MM.1S (cell line): ENCODE data around the gene UNC93A.
A peak's percentile ranks its signal among the peaks of the same experiment; 100 is the strongest.
"Not testable (repeated sequence)": the region's sequence is repeated elsewhere in the genome, so short reads cannot be mapped to it uniquely, and the experiment has no call there.

Experiments used
- DNase-seq: peaks from one replicate; pipeline ENCODE4 v3.0.0-alpha.2; 2015
- H2AFZ ChIP-seq: fragments of 300-600 bp; sonication (generic); 2 replicates; pipeline ENCODE4 v1.6.0; 2016; ENCODE audit warnings: antibody characterized with exemption, low read length
- H3F3A ChIP-seq: fragments of 300-600 bp; sonication (generic); 2 replicates; pipeline ENCODE4 v1.6.1; 2016; ENCODE audit warnings: mild to moderate bottlenecking, antibody characterized with exemption, low read length, moderate library complexity, mixed read lengths; ENCODE audit not compliant: insufficient read depth
- H3K27ac ChIP-seq: fragments of 300-600 bp; sonication (generic); 2 replicates; pipeline ENCODE4 v1.5.1; 2016; ENCODE audit warnings: mild to moderate bottlenecking, low read length
- H3K27me3 ChIP-seq: fragments of 300-600 bp; sonication (generic); replicated peaks from 2 replicates; pipeline ENCODE4 v1.6.0; 2016; ENCODE audit warnings: low read length; ENCODE audit not compliant: insufficient read depth
- H3K36me3 ChIP-seq: fragments of 300-600 bp; sonication (generic); replicated peaks from 2 replicates; pipeline ENCODE4 v1.6.1; 2016; ENCODE audit warnings: mild to moderate bottlenecking, low read length, mixed read lengths; ENCODE audit not compliant: insufficient read depth
- H3K4me1 ChIP-seq: fragments of 300-600 bp; sonication (generic); 2 replicates; pipeline ENCODE4 v1.6.1; 2016; ENCODE audit warnings: low read length, mixed read lengths
- H3K4me2 ChIP-seq: fragments of 300-600 bp; sonication (generic); 2 replicates; pipeline ENCODE4 v1.6.0; 2016; ENCODE audit warnings: low read depth, low read length
- H3K4me3 ChIP-seq: fragments of 300-600 bp; sonication (generic); 2 replicates; pipeline ENCODE4 v1.5.1; 2016; ENCODE audit warnings: low read length, mixed read lengths
- H3K79me2 ChIP-seq: fragments of 300-600 bp; sonication (generic); 2 replicates; pipeline ENCODE4 v1.6.1; 2016; ENCODE audit warnings: mixed run types, low read length, mixed read lengths
- H3K9ac ChIP-seq: fragments of 300-600 bp; sonication (generic); 2 replicates; pipeline ENCODE4 v1.6.1; 2016; ENCODE audit warnings: low read length, mixed read lengths
- H3K9me2 ChIP-seq: fragments of 300-600 bp; sonication (generic); replicated peaks from 2 replicates; pipeline ENCODE4 v1.6.1; 2016; ENCODE audit warnings: mild to moderate bottlenecking, low read length, mixed read lengths; ENCODE audit not compliant: insufficient read depth
- H3K9me3 ChIP-seq: fragments of 300-600 bp; sonication (generic); replicated peaks from 2 replicates; pipeline ENCODE4 v1.6.1; 2016; ENCODE audit warnings: mild to moderate bottlenecking, low read length, mixed read lengths; ENCODE audit not compliant: insufficient read depth
- H4K20me1 ChIP-seq: fragments of 300-600 bp; sonication (generic); 2 replicates; pipeline ENCODE4 v1.6.1; 2016; ENCODE audit warnings: mild to moderate bottlenecking, low read length, moderate library complexity, mixed read lengths; ENCODE audit not compliant: insufficient read depth
- EZH2 ChIP-seq: fragments of 300-600 bp; sonication (generic); optimal IDR thresholded peaks from 2 replicates; pipeline ENCODE3; 2017; ENCODE audit warnings: low read depth, mild to moderate bottlenecking, antibody characterized with exemption, low read length, mixed read lengths
- EZH2phosphoT487 ChIP-seq: fragments of 300-600 bp; sonication (generic); IDR thresholded peaks from 2 replicates; pipeline ENCODE4 v1.6.1; 2018; ENCODE audit warnings: antibody characterized with exemption, low read length
- TF ChIP-seq, protein P1 (sequence below): fragments of 300-600 bp; sonication (generic); IDR thresholded peaks from 2 replicates; pipeline ENCODE4 v1.5.1; 2016; ENCODE audit warnings: antibody characterized with exemption, low read length, mixed read lengths

UNC93A gene

GRCh38 chr6:167350731-167351655 lies 59.9 kb downstream of the UNC93A start:
- Histone ChIP-seq H3K79me2 (no peaks in the 10 kb centered on the region), H3K27me3 (no peaks in the 10 kb centered on the region), H3K9me2 (no peaks in the 10 kb centered on the region), H3K27ac (no peak overlapping the region), H3K9me3 (no peaks in the 10 kb centered on the region), H3K36me3 (no peaks in the 10 kb centered on the region), H3K9ac (no peak overlapping the region; the same call in 1 of the 2 replicates), H3K4me1 (no peaks in the 10 kb centered on the region), H3K4me2 (peak overlapping the region; percentile 59), H3K4me3 (peak overlapping the region; percentile 47), H4K20me1 (no peaks in the 10 kb centered on the region), H3F3A (no peaks in the 10 kb centered on the region), H2AFZ (peak overlapping the region; percentile 48; the same call in 1 of the 2 replicates)
- peak; percentile 70 for DNase-seq
- no peak for TF ChIP-seq EZH2phosphoT487
- TF ChIP-seq, protein P1, sequence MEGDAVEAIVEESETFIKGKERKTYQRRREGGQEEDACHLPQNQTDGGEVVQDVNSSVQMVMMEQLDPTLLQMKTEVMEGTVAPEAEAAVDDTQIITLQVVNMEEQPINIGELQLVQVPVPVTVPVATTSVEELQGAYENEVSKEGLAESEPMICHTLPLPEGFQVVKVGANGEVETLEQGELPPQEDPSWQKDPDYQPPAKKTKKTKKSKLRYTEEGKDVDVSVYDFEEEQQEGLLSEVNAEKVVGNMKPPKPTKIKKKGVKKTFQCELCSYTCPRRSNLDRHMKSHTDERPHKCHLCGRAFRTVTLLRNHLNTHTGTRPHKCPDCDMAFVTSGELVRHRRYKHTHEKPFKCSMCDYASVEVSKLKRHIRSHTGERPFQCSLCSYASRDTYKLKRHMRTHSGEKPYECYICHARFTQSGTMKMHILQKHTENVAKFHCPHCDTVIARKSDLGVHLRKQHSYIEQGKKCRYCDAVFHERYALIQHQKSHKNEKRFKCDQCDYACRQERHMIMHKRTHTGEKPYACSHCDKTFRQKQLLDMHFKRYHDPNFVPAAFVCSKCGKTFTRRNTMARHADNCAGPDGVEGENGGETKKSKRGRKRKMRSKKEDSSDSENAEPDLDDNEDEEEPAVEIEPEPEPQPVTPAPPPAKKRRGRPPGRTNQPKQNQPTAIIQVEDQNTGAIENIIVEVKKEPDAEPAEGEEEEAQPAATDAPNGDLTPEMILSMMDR, result peak; percentile 55
- TF ChIP-seq EZH2, result no peak

- no peak overlapping the region; the same call in 1 of the 2 replicates for H2AFZ ChIP-seq
- TF ChIP-seq, protein P1, result no peak
- TF ChIP-seq EZH2phosphoT487 (no peak), EZH2 (no peak)
- H4K20me1 ChIP-seq, result no peaks in the 10 kb centered on the region
- no peaks in the 10 kb centered on the region for H3K9me2 ChIP-seq
- peak overlapping the region; percentile 59; the same call in 1 of the 2 replicates for H3K4me2 ChIP-seq
- no peaks in the 10 kb centered on the region for H3F3A ChIP-seq
- no peak overlapping the region for H3K9ac ChIP-seq
- no peak overlapping the region for H3K4me3 ChIP-seq
- no peak overlapping the region for H3K27ac ChIP-seq
- no peaks in the 10 kb centered on the region for H3K36me3 ChIP-seq
- H3K9me3 ChIP-seq, result no peaks in the 10 kb centered on the region
- H3K27me3 ChIP-seq, result no peaks in the 10 kb centered on the region
- H3K79me2 ChIP-seq, result no peaks in the 10 kb centered on the region
- no peak for DNase-seq
- no peaks in the 10 kb centered on the region for H3K4me1 ChIP-seq
These were observed 60.7 kb downstream of the UNC93A start for GRCh38 chr6:167351656-167352345.

- no peaks in the 10 kb centered on the region for H3F3A ChIP-seq
- H3K9me2 ChIP-seq, result no peaks in the 10 kb centered on the region
- TF ChIP-seq, protein P1, result no peak
- TF ChIP-seq EZH2phosphoT487 (no peak), EZH2 (no peak)
- no peaks in the 10 kb centered on the region for H3K27me3 ChIP-seq
- H3K9ac ChIP-seq, result no peak overlapping the region
- H3K27ac ChIP-seq, result no peak overlapping the region
- no peak overlapping the region for H2AFZ ChIP-seq
- no peaks in the 10 kb centered on the region for H4K20me1 ChIP-seq
- no peak overlapping the region for H3K4me3 ChIP-seq
- no peaks in the 10 kb centered on the region for H3K79me2 ChIP-seq
- H3K36me3 ChIP-seq, result no peaks in the 10 kb centered on the region
- no peak for DNase-seq
- no peaks in the 10 kb centered on the region for H3K9me3 ChIP-seq
- no peak overlapping the region for H3K4me2 ChIP-seq
- H3K4me1 ChIP-seq, result no peaks in the 10 kb centered on the region
These were observed 65.8 kb downstream of the UNC93A start for GRCh38 chr6:167356874-167357273.

DNA sequence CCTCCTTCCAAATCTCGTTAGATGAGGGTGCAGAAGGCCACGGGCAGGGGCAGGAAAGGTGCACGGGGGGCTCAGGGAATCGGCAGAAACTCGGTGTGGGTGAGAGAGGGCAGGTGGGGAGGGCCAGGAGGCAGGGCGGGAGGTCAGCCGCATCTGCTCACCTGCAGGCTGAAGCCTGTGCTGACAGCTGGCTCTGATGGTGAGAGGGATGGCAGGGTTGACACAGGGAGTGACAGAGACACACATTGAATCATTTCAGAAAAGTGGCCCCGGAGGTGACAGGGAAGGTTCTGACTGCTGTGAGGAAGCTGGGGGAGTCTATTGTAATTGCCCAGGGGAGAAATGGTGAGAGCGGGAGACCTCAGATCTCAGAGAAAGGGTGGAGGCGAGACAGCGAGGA lies 67.3 kb downstream of the UNC93A start:
- H3K4me1 ChIP-seq, H3K4me2 ChIP-seq, H3K27ac ChIP-seq, H3K9me3 ChIP-seq, DNase-seq, H3K9me2 ChIP-seq, H4K20me1 ChIP-seq, H3K27me3 ChIP-seq, H3K79me2 ChIP-seq, H3K9ac ChIP-seq, H3K36me3 ChIP-seq, H2AFZ ChIP-seq, H3F3A ChIP-seq, H3K4me3 ChIP-seq: not testable (repeated sequence)

- not testable (repeated sequence) for H3K9ac ChIP-seq, H2AFZ ChIP-seq, H3K9me2 ChIP-seq, H3K36me3 ChIP-seq, H3K4me1 ChIP-seq, H3K9me3 ChIP-seq, H3F3A ChIP-seq, H3K27ac ChIP-seq, H4K20me1 ChIP-seq, H3K27me3 ChIP-seq, H3K4me3 ChIP-seq, DNase-seq, H3K79me2 ChIP-seq, H3K4me2 ChIP-seq
These were observed 70.1 kb downstream of the UNC93A start for GRCh38 chr6:167361170-167361569.
